Kidney epithelial cell (primary cell): ENCODE results near the gene CYP1A2. TPM values are rescaled to one million over a fixed set of nuclear protein-coding genes. Genes with fewer than 3 reads are reported as not detected.

Experiments
- DNase-seq: peaks from one replicate; pipeline ENCODE4 v3.0.0-alpha.2; 2010; ENCODE audit warnings: low read depth
- H3K27me3 ChIP-seq: 2 replicates; pipeline ENCODE4 v1.6.0; 2011; ENCODE audit warnings: low read length; ENCODE audit not compliant: control insufficient read depth, insufficient read depth
- H3K36me3 ChIP-seq: 2 replicates; pipeline ENCODE4 v1.5.1; 2011; ENCODE audit warnings: low read length; ENCODE audit not compliant: control insufficient read depth, insufficient read depth
- H3K4me3 ChIP-seq: 2 replicates; pipeline ENCODE4 v1.5.1; 2011; ENCODE audit warnings: low read depth, mild to moderate bottlenecking, control low read depth, low read length
- CTCF ChIP-seq: IDR thresholded peaks from 2 replicates; pipeline ENCODE4 v1.5.1; 2011; ENCODE audit warnings: mild to moderate bottlenecking, moderate library complexity, low read length, control low read depth, inconsistent platforms; ENCODE audit not compliant: insufficient read depth, poor library complexity, severe bottlenecking
- total RNA-seq: library from RNA; depleted of rRNA; stranded (reverse); fragments of >200 nt; gene quantifications from 2 replicates; pipeline ENCODE4 v1.2.3, GENCODE V29; 2015

Gene CYP1A2
- total RNA-seq, 1 donor from 2014 or later = not detected

- Histone ChIP-seq H3K27me3 (peaks cover 11% of the 10 kb centered on the region), H3K4me3 (no peak overlapping the region), H3K36me3 (no peaks in the 10 kb centered on the region)
- no peak for DNase-seq
- TF ChIP-seq CTCF = no peak
Observed at GRCh38 chr15:74775132-74775562, 26.5 kb downstream of the CYP1A2 start.

- Histone ChIP-seq H3K4me3 (no peak overlapping the region), H3K36me3 (no peaks in the 10 kb centered on the region), H3K27me3 (peaks cover 4% of the 10 kb centered on the region)
- no peak for TF ChIP-seq CTCF
- DNase-seq = no peak
Observed at GRCh38 chr15:74775894-74776293, 27.2 kb downstream of the CYP1A2 start.

GRCh38 chr15:74776821-74777768 lies 28.4 kb downstream of the CYP1A2 start:
- Histone ChIP-seq H3K27me3 (no peaks in the 10 kb centered on the region), H3K36me3 (no peaks in the 10 kb centered on the region), H3K4me3 (no peak overlapping the region)
- no peak for DNase-seq
- TF ChIP-seq CTCF = no peak

GRCh38 chr15:74777769-74778598 lies 29.3 kb downstream of the CYP1A2 start:
- no peaks in the 10 kb centered on the region for H3K36me3 ChIP-seq
- H3K4me3 ChIP-seq = no peak overlapping the region
- H3K27me3 ChIP-seq = no peaks in the 10 kb centered on the region
- no peak for TF ChIP-seq CTCF
- DNase-seq = no peak

- Histone ChIP-seq H3K27me3 (no peaks in the 10 kb centered on the region), H3K36me3 (no peaks in the 10 kb centered on the region), H3K4me3 (no peak overlapping the region)
- no peak for TF ChIP-seq CTCF
- no peak for DNase-seq
Observed at GRCh38 chr15:74778599-74778970, 29.9 kb downstream of the CYP1A2 start.
